Measurements from ENCODE around the gene KRTAP9-1.

GRCh38 chr17:41178843-41179616 lies 10.7 kb upstream of the KRTAP9-1 start:
- TF ChIP-seq, protein P1, sequence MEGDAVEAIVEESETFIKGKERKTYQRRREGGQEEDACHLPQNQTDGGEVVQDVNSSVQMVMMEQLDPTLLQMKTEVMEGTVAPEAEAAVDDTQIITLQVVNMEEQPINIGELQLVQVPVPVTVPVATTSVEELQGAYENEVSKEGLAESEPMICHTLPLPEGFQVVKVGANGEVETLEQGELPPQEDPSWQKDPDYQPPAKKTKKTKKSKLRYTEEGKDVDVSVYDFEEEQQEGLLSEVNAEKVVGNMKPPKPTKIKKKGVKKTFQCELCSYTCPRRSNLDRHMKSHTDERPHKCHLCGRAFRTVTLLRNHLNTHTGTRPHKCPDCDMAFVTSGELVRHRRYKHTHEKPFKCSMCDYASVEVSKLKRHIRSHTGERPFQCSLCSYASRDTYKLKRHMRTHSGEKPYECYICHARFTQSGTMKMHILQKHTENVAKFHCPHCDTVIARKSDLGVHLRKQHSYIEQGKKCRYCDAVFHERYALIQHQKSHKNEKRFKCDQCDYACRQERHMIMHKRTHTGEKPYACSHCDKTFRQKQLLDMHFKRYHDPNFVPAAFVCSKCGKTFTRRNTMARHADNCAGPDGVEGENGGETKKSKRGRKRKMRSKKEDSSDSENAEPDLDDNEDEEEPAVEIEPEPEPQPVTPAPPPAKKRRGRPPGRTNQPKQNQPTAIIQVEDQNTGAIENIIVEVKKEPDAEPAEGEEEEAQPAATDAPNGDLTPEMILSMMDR (IDR thresholded peaks at IDR 0.05) = no peak
- TF ChIP-seq POLR2A (IDR thresholded peaks at IDR 0.05) = no peak
